NCI-H2227 treated with DMSO at 0.1 percent for 48 hours (cell line): ENCODE measurements around the gene ADAMTS2.

Source experiments
- DNase-seq: peaks from one replicate; lab custom pipeline; 2025; lab: John Stamatoyannopoulos, UW

ADAMTS2 gene

DNA sequence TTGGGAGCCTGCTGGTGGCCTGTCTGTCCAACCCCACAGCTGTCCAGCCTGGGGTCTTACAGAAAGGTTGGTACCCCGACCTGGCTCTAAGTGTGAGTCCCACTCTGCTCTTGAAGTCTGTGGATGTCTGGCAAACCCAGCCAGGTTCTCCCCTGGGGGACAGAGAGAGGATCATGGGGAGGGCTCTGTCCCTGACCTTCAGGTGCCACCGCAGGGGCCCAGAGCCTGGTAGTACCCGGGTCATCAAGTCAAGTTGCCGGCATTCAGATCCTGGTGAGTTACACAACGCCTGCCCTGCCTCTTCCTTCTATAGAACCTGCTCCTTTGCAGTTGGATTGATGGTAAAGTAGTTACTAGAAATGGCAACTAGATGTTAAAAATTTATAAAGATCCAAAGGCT lies 66.7 kb downstream of the ADAMTS2 start:
- DNase-seq = no peak

- DNase-seq = no peak
Measured at GRCh38 chr5:179278119-179278518, 67.1 kb downstream of the ADAMTS2 start.

- no peak for DNase-seq
Measured at GRCh38 chr5:179276838-179277395, 68.3 kb downstream of the ADAMTS2 start.

- DNase-seq = no peak
Measured at GRCh38 chr5:179275941-179276837, 69.1 kb downstream of the ADAMTS2 start.

GRCh38 chr5:179275381-179275878 lies 69.8 kb downstream of the ADAMTS2 start:
- no peak for DNase-seq

DNA sequence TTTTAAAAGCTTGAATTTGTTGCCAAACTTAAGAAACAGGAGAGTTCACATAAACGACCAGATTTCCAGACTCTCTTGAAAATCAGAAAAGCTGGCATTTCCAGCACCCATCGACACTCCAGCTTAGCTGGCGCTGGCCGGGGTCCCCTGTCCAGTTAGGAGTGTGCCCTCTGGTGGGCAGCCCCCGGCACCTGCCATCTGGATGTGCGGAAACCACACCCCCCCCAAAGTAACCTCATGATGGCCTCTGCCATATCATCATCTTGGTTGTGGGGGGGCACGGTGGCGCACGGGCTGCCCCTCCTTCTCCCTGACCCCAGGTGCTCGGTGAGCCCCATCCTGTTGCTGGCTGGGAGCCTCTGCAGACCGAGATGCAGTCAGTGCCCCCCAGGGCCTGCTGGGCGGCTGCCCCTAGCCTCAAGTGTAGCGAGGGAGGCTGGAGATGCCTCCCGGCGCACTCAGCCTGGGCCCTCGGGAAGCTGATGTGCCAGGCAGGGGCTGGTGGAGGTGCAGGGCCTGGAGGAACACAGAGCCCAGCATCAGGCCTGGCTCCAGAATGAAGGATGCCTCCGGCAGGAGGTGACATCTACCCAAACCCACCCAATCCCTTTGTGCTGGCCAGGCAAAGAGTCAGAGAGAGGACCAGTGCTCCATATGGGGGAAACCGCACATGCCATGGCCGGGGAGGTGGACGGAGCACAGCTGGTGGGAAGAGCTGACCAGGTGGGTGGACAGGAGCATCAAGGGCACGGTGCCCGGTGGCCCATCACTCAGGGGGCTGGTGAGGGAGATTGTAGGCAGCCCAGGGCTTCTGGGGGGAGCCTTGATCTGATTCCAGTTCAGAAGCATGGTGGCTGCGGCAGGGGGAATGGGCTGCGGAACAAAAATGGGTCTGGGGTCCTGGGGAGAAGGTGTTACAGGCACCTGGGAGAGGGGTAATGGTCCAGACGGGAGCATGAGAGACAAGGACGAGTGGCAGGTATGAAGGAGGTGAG lies 70.6 kb downstream of the ADAMTS2 start:
- no peak for DNase-seq

DNA sequence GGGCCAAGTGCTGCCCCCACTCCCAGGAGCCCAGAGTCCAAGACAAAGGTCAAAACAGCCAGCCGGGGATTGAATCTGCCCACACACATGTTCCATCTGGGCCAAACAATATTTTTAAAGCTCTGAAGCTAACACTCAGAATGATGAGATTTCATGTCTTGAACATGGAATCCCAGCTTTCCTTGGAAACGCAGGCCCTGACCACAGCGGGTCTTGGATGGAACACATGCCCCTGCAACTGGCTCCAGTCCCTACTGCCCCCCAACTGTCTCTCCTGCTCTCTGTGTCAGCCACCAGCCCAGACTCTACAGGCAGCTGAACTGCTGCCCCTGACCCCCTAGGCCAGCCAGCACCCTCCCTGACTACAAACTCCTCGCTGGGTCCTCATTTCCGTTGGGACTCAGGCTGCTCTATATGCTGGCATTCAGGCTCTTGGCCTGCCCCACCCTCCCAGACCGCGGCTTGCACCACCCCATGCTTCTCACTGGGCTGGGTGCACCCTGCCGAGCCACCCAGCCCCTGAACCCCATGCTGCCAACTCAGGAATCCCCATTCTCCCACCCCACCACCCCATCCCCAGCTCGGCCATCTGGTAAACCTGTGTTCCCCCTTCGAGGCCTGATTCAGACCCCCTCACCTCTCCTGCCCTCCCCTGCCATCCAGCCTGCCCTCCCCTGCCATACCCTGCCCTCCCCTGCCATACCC lies 71.7 kb downstream of the ADAMTS2 start:
- DNase-seq = no peak

GRCh38 chr5:179273073-179273435 lies 72.2 kb downstream of the ADAMTS2 start:
- no peak for DNase-seq

GRCh38 chr5:179272326-179273072 lies 72.8 kb downstream of the ADAMTS2 start:
- no peak for DNase-seq

- DNase-seq = no peak
Measured at GRCh38 chr5:179271821-179272325, 73.4 kb downstream of the ADAMTS2 start.

DNA sequence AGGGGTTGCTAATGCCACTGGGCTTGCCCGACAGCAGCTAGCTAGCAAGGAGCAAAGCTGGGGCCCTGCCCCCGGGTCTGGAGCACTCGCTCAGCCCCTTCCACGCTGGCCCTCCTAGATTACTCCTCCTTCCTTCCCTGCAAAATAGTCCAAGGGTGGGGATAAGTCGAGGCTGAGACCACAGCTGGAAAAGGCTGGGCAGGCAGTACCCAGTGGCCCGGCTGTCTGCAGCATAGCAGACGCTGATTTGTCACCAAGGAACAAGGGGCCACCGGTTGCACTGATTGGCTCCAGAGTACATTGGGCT lies 73.9 kb downstream of the ADAMTS2 start:
- DNase-seq = no peak

DNA sequence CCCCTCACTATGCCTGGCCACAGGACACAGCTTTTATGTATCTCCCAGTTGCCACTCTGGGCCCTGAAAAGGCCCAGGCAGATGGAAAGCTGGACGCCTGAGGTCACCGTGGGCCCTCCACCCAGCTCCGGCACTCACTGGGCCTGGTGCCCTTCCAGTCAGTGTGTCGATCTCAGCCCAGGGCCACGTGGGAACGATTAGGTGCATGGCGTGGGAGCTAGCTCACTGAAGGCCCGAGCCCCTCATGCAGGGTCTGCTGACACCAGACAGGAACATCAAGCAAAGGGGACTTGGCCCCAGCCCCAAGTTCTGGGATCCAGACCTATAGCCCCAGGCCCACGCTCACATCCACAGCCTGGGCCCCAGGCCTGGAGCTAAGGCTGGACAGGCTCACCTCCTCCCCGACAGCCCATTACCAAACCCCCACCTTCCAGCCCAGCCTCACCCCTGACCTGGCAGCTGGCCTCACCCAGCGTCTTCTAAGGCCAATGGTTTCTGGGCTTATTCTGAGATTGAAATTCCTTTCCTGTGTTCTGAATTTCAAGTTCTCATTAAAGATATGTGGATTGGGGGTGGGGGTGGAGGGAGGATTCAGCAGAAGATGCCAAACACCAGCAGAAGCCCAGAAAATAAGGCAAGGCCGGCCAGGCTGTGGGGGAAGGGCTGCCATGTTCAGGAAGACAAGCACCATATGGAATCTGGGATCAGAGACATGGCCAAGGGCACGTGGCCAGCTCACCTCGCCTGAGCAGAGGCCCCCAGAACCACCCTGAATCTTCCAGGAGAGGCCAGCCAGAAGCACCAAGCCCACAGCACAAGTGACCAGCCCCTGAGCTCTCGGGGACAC lies 74.5 kb downstream of the ADAMTS2 start:
- no peak for DNase-seq

DNA sequence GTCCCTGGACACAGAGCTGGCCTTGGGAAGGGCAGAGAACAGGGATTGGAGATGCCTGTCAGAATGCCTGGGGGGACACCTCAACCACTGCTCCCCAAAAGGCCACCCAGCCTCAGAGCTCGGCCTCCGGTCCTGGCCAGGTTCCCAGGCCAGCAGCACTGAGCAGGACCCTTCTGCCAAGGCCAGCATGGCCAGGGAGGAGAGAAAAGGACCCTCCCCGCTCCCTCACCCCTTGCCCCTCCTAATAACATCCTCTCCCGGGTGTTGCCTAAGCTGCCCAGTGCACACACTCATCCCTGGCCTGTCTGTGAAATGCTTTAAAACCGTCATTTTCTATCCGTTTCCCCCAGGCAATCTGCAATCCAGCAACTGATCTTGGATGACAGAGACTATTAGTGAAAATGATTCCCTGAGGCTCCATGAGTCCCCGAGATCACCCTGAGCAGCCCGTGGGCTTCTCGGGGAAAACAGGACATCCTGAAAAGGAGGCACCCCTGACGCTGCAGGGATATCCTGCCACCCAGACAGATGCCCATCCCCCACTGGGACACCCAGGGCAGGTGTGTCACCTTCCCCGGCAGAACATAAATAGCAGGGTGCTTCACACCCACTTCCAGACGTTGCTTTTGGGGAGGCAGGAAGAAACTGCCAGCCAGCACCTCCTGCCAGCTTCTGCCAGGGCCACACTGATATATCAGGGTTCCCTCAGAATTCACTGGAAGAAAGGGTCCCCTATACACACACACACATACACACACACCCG lies 75.3 kb downstream of the ADAMTS2 start:
- no peak for DNase-seq

- DNase-seq = no peak
Measured at GRCh38 chr5:179268966-179269693, 76.1 kb downstream of the ADAMTS2 start.

DNA sequence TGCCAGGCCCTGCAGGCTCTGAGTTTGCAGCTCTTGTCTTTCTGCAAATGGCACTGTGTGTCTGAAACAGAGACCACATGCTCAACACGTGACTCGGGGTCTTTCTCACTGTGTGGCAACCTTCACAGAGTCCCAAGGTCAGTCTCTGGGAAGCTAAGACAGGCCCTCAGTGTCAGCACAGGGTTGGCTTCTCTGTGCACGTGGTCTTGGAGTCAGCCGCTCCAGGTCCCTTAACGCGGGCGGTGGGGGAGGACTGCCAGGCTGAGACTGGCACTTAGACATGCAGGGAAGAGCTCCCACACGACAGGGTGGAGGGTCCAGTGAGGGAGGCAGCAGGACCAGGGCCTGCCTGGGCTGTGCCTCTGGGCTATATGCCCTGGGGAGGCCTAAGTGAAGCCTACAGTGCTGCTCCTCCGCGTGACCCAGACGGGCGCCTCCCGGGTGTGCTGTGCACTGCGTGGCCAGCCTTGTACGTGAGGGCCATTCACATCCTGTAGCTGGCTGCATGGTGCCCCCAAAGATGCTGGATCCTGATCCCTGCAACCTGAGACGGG lies 76.8 kb downstream of the ADAMTS2 start:
- DNase-seq = no peak

GRCh38 chr5:179267671-179268083 lies 77.6 kb downstream of the ADAMTS2 start:
- DNase-seq = no peak

- no peak for DNase-seq
Measured at GRCh38 chr5:179267071-179267670, 78.1 kb downstream of the ADAMTS2 start.
